ENCODE results near the gene PTPA. TPM values are rescaled to one million over a fixed set of nuclear protein-coding genes. Genes with fewer than 3 reads are reported as not detected.

Gene PTPA
- total RNA-seq, 3 donors from 2014 or later (not counting 1 experiment from before 2014, with no cell fraction given): 63.2 to 69.4 (median 64.9) TPM

DNA sequence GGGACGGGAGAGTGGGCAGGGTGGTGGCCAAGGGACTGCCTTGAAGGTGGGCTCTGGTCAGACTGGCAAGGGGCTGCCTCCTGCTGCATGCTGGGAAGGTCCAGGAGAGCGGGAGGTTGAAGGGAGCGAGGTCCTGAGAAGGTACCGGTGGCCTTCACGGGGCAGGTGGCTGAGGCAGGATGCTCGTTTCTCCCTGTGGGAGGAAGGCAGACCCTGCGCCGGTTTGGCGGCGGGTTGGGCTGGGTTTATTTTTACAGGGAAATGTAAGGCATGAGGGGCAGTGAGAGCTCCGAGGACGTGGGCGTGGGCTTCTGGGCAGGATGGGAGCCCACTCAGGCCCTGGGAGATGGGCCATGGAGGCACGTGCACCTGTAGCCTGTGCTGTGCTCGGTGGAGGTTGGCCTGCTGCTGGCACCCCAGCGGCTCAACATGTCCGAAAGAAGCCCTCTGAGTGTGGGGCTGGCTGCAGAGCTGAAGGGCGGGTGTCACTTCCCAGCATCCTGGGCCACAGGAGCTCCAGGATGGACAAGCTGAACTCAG lies 39.5 kb downstream of the PTPA start:
- Histone ChIP-seq H3K9me3 (ENCODE audit: control insufficient read depth, insufficient read depth, low read length) (no peaks in the 10 kb centered on the region), H3K4me3 (ENCODE audit: low read length) (no peak overlapping the region), H3K27me3 (ENCODE audit: control insufficient read depth, insufficient read depth, low read length) (no peaks in the 10 kb centered on the region), H3K4me1 (ENCODE audit: control insufficient read depth, insufficient read depth, low read length) (peaks cover 4% of the 10 kb centered on the region), H3K36me3 (ENCODE audit: control insufficient read depth, insufficient read depth, low read length) (peaks cover 15% of the 10 kb centered on the region), H3K27ac (ENCODE audit: low read length) (no peak overlapping the region)
- Mint-ChIP-seq H3K4me1 (peaks cover 0 to 21% of the 10 kb centered on the region in 2 donors), H3K27me3 (ENCODE audit: low read depth in 2 of 2) (no peaks in the 10 kb centered on the region), H3K9me3 (no peaks in the 10 kb centered on the region), H3K4me3 (no peak overlapping the region), H3K36me3 (no peaks in the 10 kb centered on the region), H3K27ac (no peak overlapping the region)
- ATAC-seq: no peak
- DNase-seq: no peak
- TF ChIP-seq, protein P1, sequence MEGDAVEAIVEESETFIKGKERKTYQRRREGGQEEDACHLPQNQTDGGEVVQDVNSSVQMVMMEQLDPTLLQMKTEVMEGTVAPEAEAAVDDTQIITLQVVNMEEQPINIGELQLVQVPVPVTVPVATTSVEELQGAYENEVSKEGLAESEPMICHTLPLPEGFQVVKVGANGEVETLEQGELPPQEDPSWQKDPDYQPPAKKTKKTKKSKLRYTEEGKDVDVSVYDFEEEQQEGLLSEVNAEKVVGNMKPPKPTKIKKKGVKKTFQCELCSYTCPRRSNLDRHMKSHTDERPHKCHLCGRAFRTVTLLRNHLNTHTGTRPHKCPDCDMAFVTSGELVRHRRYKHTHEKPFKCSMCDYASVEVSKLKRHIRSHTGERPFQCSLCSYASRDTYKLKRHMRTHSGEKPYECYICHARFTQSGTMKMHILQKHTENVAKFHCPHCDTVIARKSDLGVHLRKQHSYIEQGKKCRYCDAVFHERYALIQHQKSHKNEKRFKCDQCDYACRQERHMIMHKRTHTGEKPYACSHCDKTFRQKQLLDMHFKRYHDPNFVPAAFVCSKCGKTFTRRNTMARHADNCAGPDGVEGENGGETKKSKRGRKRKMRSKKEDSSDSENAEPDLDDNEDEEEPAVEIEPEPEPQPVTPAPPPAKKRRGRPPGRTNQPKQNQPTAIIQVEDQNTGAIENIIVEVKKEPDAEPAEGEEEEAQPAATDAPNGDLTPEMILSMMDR (IDR thresholded peaks at IDR 0.05): no peak
- 94% methylated on average over 18 of the region's 18 CpGs for WGBS (ENCODE audit: insufficient coverage)
- intact Hi-C loops (cut with micrococcal nuclease): no loop called here

DNA sequence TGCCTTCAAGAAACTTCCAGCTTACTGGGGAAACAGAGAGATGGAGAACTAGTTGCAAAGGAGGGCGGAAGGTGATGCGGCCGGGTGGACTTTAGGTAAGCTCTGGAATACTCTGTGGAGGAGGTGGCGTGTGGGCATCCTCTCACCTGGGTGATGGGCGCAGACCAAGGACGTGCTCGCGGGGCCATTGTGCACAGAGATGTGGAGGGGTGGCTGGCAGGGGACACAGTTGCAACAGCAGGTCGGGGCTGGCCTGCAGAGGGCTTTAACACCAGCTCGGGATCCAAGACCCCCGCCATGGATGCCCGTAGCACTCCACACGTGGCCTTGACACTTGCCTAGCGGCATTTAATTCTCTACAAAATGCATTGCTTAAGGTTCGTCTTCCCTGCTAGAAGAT lies 40.3 kb downstream of the PTPA start:
- Mint-ChIP-seq H3K27ac (peak overlapping the region in 1 of 2 donors; percentile 36), H3K27me3 (ENCODE audit: low read depth in 2 of 2) (no peaks in the 10 kb centered on the region), H3K36me3 (no peaks in the 10 kb centered on the region), H3K4me3 (no peak overlapping the region), H3K4me1 (peaks cover 0 to 21% of the 10 kb centered on the region in 2 donors), H3K9me3 (no peaks in the 10 kb centered on the region)
- no peak for DNase-seq
- H3K4me1 ChIP-seq (ENCODE audit: control insufficient read depth, insufficient read depth, low read length): peaks cover 4% of the 10 kb centered on the region
- whole genome bisulfite sequencing (ENCODE audit: insufficient coverage): 97% methylated on average over 15 of the region's 15 CpGs
- no peak overlapping the region for H3K27ac ChIP-seq (ENCODE audit: low read length)
- intact Hi-C loops (cut with micrococcal nuclease): no loop called here
- no peaks in the 10 kb centered on the region for H3K27me3 ChIP-seq (ENCODE audit: control insufficient read depth, insufficient read depth, low read length)
- no peak for ATAC-seq
- peaks cover 13% of the 10 kb centered on the region for H3K36me3 ChIP-seq (ENCODE audit: control insufficient read depth, insufficient read depth, low read length)
- H3K9me3 ChIP-seq (ENCODE audit: control insufficient read depth, insufficient read depth, low read length): no peaks in the 10 kb centered on the region
- TF ChIP-seq, protein P1 (IDR thresholded peaks at IDR 0.05): no peak
- H3K4me3 ChIP-seq (ENCODE audit: low read length): no peak overlapping the region

DNA sequence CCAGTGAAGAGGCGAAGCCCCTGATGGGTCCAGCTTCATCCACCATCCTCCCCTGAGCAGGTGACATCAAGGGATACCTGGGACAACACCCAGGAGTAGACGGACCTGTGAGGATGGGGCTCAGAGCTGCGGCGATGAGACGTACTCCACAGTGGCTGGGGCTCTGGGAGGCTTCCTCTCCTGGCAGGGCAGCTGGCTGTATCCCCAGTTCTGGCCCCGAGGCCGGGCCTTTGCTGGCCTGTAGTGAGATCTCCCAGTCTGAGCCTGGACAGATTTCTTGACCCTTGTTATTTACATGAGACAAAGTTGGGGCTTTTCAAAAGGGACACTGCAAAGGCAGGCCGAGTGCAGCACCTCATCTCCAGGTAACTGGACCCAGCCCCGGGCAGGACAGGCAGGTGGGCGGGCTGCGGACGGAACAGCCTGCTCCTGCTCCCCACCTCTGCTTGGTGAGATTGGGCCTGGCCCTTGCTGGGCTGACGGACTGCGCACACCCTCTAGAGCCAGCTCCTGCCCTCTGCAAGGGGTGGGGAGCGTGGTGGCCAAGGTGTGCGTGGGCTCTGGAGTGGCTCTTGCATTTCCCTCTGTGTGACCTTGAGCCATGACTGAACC lies 43.8 kb downstream of the PTPA start:
- no peaks in the 10 kb centered on the region for H3K27me3 ChIP-seq (ENCODE audit: control insufficient read depth, insufficient read depth, low read length)
- no peak overlapping the region for H3K27ac ChIP-seq (ENCODE audit: low read length)
- no peaks in the 10 kb centered on the region for H3K4me1 ChIP-seq (ENCODE audit: control insufficient read depth, insufficient read depth, low read length)
- intact Hi-C loops (cut with micrococcal nuclease): no loop called here
- no peak for DNase-seq
- H3K27me3 Mint-ChIP-seq (ENCODE audit: low read depth in 2 of 2): no peaks in the 10 kb centered on the region
- no peak overlapping the region for H3K4me3 ChIP-seq (ENCODE audit: low read length)
- H3K36me3 Mint-ChIP-seq: no peaks in the 10 kb centered on the region
- no peaks in the 10 kb centered on the region for H3K36me3 ChIP-seq (ENCODE audit: control insufficient read depth, insufficient read depth, low read length)
- H3K27ac Mint-ChIP-seq: no peak overlapping the region
- no peak for ATAC-seq
- H3K9me3 ChIP-seq (ENCODE audit: control insufficient read depth, insufficient read depth, low read length): no peaks in the 10 kb centered on the region
- H3K9me3 Mint-ChIP-seq: no peaks in the 10 kb centered on the region
- TF ChIP-seq, protein P1 (IDR thresholded peaks at IDR 0.05): no peak
- 96% methylated on average over 16 of the region's 16 CpGs for WGBS (ENCODE audit: insufficient coverage)
- peaks cover 0 to 14% of the 10 kb centered on the region in 2 donors for H3K4me1 Mint-ChIP-seq
- no peak overlapping the region for H3K4me3 Mint-ChIP-seq

DNA sequence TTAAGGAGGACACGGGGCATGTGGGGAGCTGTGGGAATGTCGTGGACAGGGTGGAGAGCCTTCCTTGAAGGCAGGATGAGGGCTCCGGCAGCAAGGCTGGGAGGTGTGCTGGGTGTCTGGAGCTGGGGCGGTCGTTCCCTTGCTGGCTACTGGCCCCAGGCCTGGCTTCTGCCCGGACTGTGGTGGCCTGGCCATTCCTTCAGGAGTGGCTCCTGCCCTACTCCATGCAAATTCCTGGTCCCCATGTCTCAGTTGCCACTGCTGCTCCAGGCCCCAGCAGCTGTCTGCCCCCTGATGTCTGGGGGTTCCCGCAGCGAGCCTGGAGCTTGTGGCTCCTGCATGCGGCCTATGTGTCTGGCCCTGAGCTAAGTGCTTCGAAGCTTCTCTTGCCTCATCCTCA lies 44.9 kb downstream of the PTPA start:
- Histone ChIP-seq H3K4me3 (ENCODE audit: low read length) (no peak overlapping the region), H3K9me3 (ENCODE audit: control insufficient read depth, insufficient read depth, low read length) (no peaks in the 10 kb centered on the region), H3K27me3 (ENCODE audit: control insufficient read depth, insufficient read depth, low read length) (no peaks in the 10 kb centered on the region), H3K36me3 (ENCODE audit: control insufficient read depth, insufficient read depth, low read length) (no peaks in the 10 kb centered on the region), H3K4me1 (ENCODE audit: control insufficient read depth, insufficient read depth, low read length) (no peaks in the 10 kb centered on the region), H3K27ac (ENCODE audit: low read length) (no peak overlapping the region)
- Mint-ChIP-seq H3K4me1 (peaks cover 0 to 9% of the 10 kb centered on the region in 2 donors), H3K27ac (no peak overlapping the region), H3K9me3 (no peaks in the 10 kb centered on the region), H3K27me3 (ENCODE audit: low read depth in 2 of 2) (no peaks in the 10 kb centered on the region), H3K36me3 (no peaks in the 10 kb centered on the region), H3K4me3 (no peak overlapping the region)
- no peak for ATAC-seq
- no peak for DNase-seq
- intact Hi-C loops (cut with micrococcal nuclease): no loop called here
- TF ChIP-seq, protein P1 (IDR thresholded peaks at IDR 0.05): no peak
- 96% methylated on average over 10 of the region's 10 CpGs for WGBS (ENCODE audit: insufficient coverage)

Measured in natural killer cell (primary cell).